PFSK-1 (cell line): ENCODE results near the gene IL36B.

Experiments used
- POLR2AphosphoS5 ChIP-seq: IDR thresholded peaks from 2 replicates; pipeline ENCODE4 v1.6.1; 2012; ENCODE audit warnings: low read depth, mild to moderate bottlenecking, control low read depth, low read length, moderate library complexity
- TAF1 ChIP-seq: IDR thresholded peaks from 2 replicates; pipeline ENCODE4 v1.6.1; 2012; ENCODE audit warnings: low read length, control low read depth, borderline replicate concordance; ENCODE audit not compliant: insufficient read depth

GRCh38 chr2:113021312-113021711, 31.4 kb downstream of the IL36B start:
- TF ChIP-seq POLR2AphosphoS5, result no peak
- no peak for TF ChIP-seq TAF1
